HCT116 (cell line): Measurements from ENCODE around the gene TRIM9. TPM values are rescaled to one million over a fixed set of nuclear protein-coding genes. Genes with fewer than 3 reads are reported as not detected.
"Not testable (repeated sequence)": the region's sequence is repeated elsewhere in the genome, so short reads cannot be mapped to it uniquely, and the experiment has no call there.

ENCODE experiments used
- ATAC-seq: fragments of 200-7000 bp; cut with Tn5 transposase; 2 replicates; pipeline ENCODE4 v1.9.1; 2020; ENCODE audit warnings: mild to moderate bottlenecking, moderate library complexity
- BruUV-seq: library from RNA; stranded (reverse); fragments of 400-500 nt; replicated peaks from 2 replicates; lab custom pipeline; 2021; lab: Mats Ljungman, UMichigan
- CTCF ChIA-PET: fragments of 300-600 bp; sonication (Branson Sonifier 250); formaldehyde crosslinking; loops from one replicate; lab custom pipeline; 2021; ENCODE audit warnings: antibody characterized with exemption; lab: Charles Lee
- POLR2A ChIA-PET: fragments of 300-600, 350-600 bp; sonication (Branson Sonifier 250); formaldehyde crosslinking; loops from one replicate; lab custom pipeline; 2021; ENCODE audit warnings: antibody characterized with exemption; lab: Charles Lee
- RAD21 ChIA-PET, 2 experiments: fragments of 300-600 bp; sonication (Branson Sonifier 250); formaldehyde crosslinking; loops; one replicate each; lab custom pipeline; 2023; ENCODE audit warnings: low total read pairs in 2 of 2; ENCODE audit not compliant: uncharacterized antibody in 2 of 2, unreplicated experiment in 2 of 2, low non-redundant PET in 1 of 2; lab: Charles Lee
- DNase-seq: peaks from one replicate; pipeline ENCODE4 v3.0.0-alpha.2; 2010; ENCODE audit warnings: low read depth, low spot score
- H2AFZ ChIP-seq: fragments of 200-600 bp; shearing (Covaris generic), sonication (generic); 2 replicates; pipeline ENCODE4 v1.6.1; 2017; ENCODE audit warnings: low read depth, mixed run types, mixed read lengths, antibody characterized with exemption, low read length; ENCODE audit not compliant: poor library complexity, severe bottlenecking
- H3K27ac ChIP-seq: 2 replicates; pipeline ENCODE4 v1.5.1; 2012; ENCODE audit warnings: low read depth, low read length
- H3K27me3 ChIP-seq: fragments of 200-600 bp; sonication (generic); 2 replicates; pipeline ENCODE4 v1.6.1; 2016; ENCODE audit warnings: mixed run types, low read length, mixed read lengths; ENCODE audit not compliant: insufficient read depth
- H3K36me3 ChIP-seq, 2 experiments: fragments of 200-500 bp in 1 of 2; fragments of 200-600 bp in 1 of 2; sonication (Bioruptor generic) in 1 of 2; sonication (generic) in 1 of 2; 2 replicates each; pipeline versions ENCODE4 v1.5.1 to v1.6.1; 2014 to 2016; ENCODE audit warnings: low read length in 2 of 2, inconsistent platforms in 1 of 2, mixed read lengths in 1 of 2, mixed run types in 1 of 2; ENCODE audit not compliant: insufficient read depth in 2 of 2, control insufficient read depth in 1 of 2
- H3K4me1 ChIP-seq, 2 experiments: fragments of 200-600 bp in 1 of 2; sonication (generic) in 1 of 2; 2 replicates each; pipeline versions ENCODE4 v1.5.1 to v1.6.1; 2012 to 2017; ENCODE audit warnings: low read length in 2 of 2, inconsistent platforms in 1 of 2, mild to moderate bottlenecking in 1 of 2, mixed read lengths in 1 of 2, mixed run types in 1 of 2, moderate library complexity in 1 of 2; ENCODE audit not compliant: insufficient read depth in 2 of 2, control insufficient read depth in 1 of 2
- H3K4me2 ChIP-seq: fragments of 200-600 bp; sonication (generic); 2 replicates; pipeline ENCODE4 v1.6.1; 2017; ENCODE audit warnings: mixed run types, low read length, mixed read lengths
- H3K4me3 ChIP-seq, 2 experiments: fragments of 200-600 bp in 1 of 2; sonication (generic) in 1 of 2; replicated peaks in 1 of 2; 2 replicates each; pipeline ENCODE4 v1.5.1; 2011 to 2016; ENCODE audit warnings: low read length in 2 of 2, control low read depth in 1 of 2, low read depth in 1 of 2, mild to moderate bottlenecking in 1 of 2, mixed read lengths in 1 of 2, mixed run types in 1 of 2
- H3K79me2 ChIP-seq: fragments of 200-600 bp; sonication (generic); 2 replicates; pipeline ENCODE4 v1.6.1; 2017; ENCODE audit warnings: mild to moderate bottlenecking, mixed run types, low read length, moderate library complexity, mixed read lengths; ENCODE audit not compliant: insufficient read depth
- H3K9ac ChIP-seq: fragments of 200-600 bp; sonication (generic); 2 replicates; pipeline ENCODE4 v1.6.1; 2016; ENCODE audit warnings: low read length, mixed read lengths
- H3K9me2 ChIP-seq: fragments of 200-600 bp; sonication (generic), shearing (Covaris generic); 2 replicates; pipeline ENCODE4 v1.6.1; 2017; ENCODE audit warnings: mixed run types, mild to moderate bottlenecking, moderate library complexity; ENCODE audit not compliant: insufficient read depth
- H3K9me3 ChIP-seq, 2 experiments: fragments of 200-500 bp in 1 of 2; fragments of 200-600 bp in 1 of 2; sonication (Bioruptor generic) in 1 of 2; sonication (generic) in 1 of 2; 2 replicates each; pipeline ENCODE4 v1.6.1; 2014 to 2017; ENCODE audit warnings: low read length in 2 of 2, mixed read lengths in 2 of 2, inconsistent platforms in 1 of 2, low read depth in 1 of 2, mild to moderate bottlenecking in 1 of 2, mixed run types in 1 of 2, moderate library complexity in 1 of 2; ENCODE audit not compliant: control insufficient read depth in 1 of 2, insufficient read depth in 1 of 2
- H4K20me1 ChIP-seq: fragments of 200-600 bp; sonication (generic), shearing (Covaris generic); 2 replicates; pipeline ENCODE4 v1.6.1; 2017; ENCODE audit warnings: mixed run types, mild to moderate bottlenecking, moderate library complexity; ENCODE audit not compliant: insufficient read depth
- CBX3 ChIP-seq: IDR thresholded peaks from 2 replicates; pipeline ENCODE4 v1.6.1; 2012; ENCODE audit warnings: low read depth
- CEBPB ChIP-seq: IDR thresholded peaks from 2 replicates; pipeline ENCODE4 v1.6.1; 2012; ENCODE audit warnings: low read depth
- EGR1 ChIP-seq: IDR thresholded peaks from 2 replicates; pipeline ENCODE4 v1.6.1; 2012; ENCODE audit warnings: low read depth
- ELF1 ChIP-seq: IDR thresholded peaks from 2 replicates; pipeline ENCODE4 v1.6.1; 2012; ENCODE audit warnings: low read depth, borderline replicate concordance
- EZH2 ChIP-seq: fragments of 200-600 bp; sonication (generic); IDR thresholded peaks from 2 replicates; pipeline ENCODE4 v1.6.1; 2017; ENCODE audit warnings: antibody characterized with exemption, mixed run types
- EZH2phosphoT487 ChIP-seq: fragments of 200-600 bp; IDR thresholded peaks from 2 replicates; pipeline ENCODE4 v1.6.1; 2018; ENCODE audit warnings: antibody characterized with exemption, borderline replicate concordance
- FOSL1 ChIP-seq: IDR thresholded peaks from 2 replicates; pipeline ENCODE4 v1.6.1; 2012; ENCODE audit warnings: low read depth
- POLR2A ChIP-seq: IDR thresholded peaks from 2 replicates; pipeline ENCODE4 v1.7.0; 2011; ENCODE audit warnings: borderline replicate concordance; ENCODE audit not compliant: insufficient read depth, insufficient read length; ENCODE audit errors: extremely low read depth
- POLR2AphosphoS5 ChIP-seq: IDR thresholded peaks from 2 replicates; pipeline ENCODE4 v1.6.1; 2011; ENCODE audit warnings: mild to moderate bottlenecking, low read depth, low read length, moderate library complexity
- SIN3A ChIP-seq: IDR thresholded peaks from 2 replicates; pipeline ENCODE4 v1.6.1; 2012; ENCODE audit warnings: low read depth
- SRF ChIP-seq: IDR thresholded peaks from 2 replicates; pipeline ENCODE4 v1.6.1; 2012; ENCODE audit warnings: low read depth
- TCF7L2 ChIP-seq: IDR thresholded peaks from 2 replicates; pipeline ENCODE4 v1.7.0; 2011; ENCODE audit warnings: borderline replicate concordance, inconsistent platforms; ENCODE audit not compliant: insufficient read depth, insufficient read length; ENCODE audit errors: extremely low read depth
- intact Hi-C: fragments of 100-400 bp; cut with micrococcal nuclease; formaldehyde crosslinking; loops from 2 replicates; pipeline ENCODE4 v1.10.0; 2022
- total RNA-seq: library from RNA; stranded (reverse); gene quantifications from one replicate; pipeline ENCODE4 v1.2.1, GENCODE V29; 2021; ENCODE audit not compliant: unreplicated experiment
- TF ChIP-seq, protein P1 (sequence below), 3 experiments: fragments of 200-600 bp in 1 of 3; sonication (generic) in 1 of 3; IDR thresholded peaks in 2 of 3; conservative IDR thresholded peaks in 1 of 3; 2 replicates each; pipeline ENCODE4 v1.5.1; 2012 to 2017; ENCODE audit warnings: low read depth in 2 of 3, low read length in 2 of 3, antibody characterized with exemption in 1 of 3, borderline replicate concordance in 1 of 3, control low read depth in 1 of 3, mild to moderate bottlenecking in 1 of 3, mixed read lengths in 1 of 3, mixed run types in 1 of 3, moderate library complexity in 1 of 3; ENCODE audit not compliant: insufficient read depth in 1 of 3
- TF ChIP-seq, protein P2 (sequence below): IDR thresholded peaks from 2 replicates; pipeline ENCODE4 v1.6.1; 2012; ENCODE audit warnings: low read depth
- TF ChIP-seq, protein P3 (sequence below): IDR thresholded peaks from 2 replicates; pipeline ENCODE4 v1.6.1; 2012

The TRIM9 gene
- total RNA-seq, 1 experiment from 2014 or later, result 4.6 TPM

DNA sequence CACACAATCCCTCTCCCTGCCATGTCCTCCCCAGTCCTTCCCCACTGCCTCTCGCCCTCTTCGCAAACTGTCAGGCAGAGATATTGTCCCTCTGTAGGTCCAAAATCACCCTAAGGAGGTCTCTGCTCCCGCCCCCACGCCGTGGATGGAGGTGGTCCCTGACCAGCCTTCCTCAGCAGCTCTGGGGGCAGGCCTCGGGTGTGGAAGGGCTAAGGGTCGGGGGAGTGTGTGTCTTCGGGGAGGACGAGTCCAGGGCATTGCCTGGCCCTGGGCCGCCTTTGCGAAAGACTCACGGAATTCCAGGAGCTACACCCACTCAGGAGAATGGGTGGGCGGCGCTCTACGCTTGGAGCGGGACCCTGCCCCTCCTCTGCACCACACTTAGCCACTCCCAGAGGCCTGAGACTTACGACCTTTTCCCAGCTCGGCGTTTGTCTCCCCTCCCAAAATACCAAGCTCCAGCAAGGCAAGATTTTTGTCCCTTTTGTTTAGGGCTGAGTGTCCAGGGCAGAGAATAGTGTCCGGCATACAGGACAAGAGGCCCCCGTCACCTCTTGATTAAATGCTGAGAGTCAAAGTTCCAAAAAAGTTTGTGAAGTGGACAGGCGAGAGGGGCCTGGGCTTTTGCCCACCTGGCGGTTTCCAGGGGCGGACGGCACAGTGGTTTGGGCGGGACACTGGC lies 151.5 kb downstream of the TRIM9 start:
- Histone ChIP-seq H3K27me3 (no peaks in the 10 kb centered on the region), H3K4me3 (peak overlapping the region; percentile 77 to 95), H2AFZ (no peak overlapping the region), H3K9me2 (no peaks in the 10 kb centered on the region), H3K9me3 (no peaks in the 10 kb centered on the region), H3K27ac (peak overlapping the region; percentile 95), H3K4me2 (peak overlapping the region; percentile 87), H3K36me3 (peaks cover 6 to 15% of the 10 kb centered on the region in 2 experiments; a peak in 3 of 4 replicates), H4K20me1 (peaks cover 8% of the 10 kb centered on the region), H3K4me1 (peaks cover 3 to 12% of the 10 kb centered on the region in 2 experiments; a peak in 3 of 4 replicates), H3K79me2 (peaks cover 58% of the 10 kb centered on the region), H3K9ac (peak overlapping the region; percentile 97)
- ATAC-seq, result peak; percentile 70
- peak; percentile 31 for DNase-seq
- ChIA-PET RAD21 (interaction anchor here in 1 of 2 experiments (1.4 kb wide), 1 partner anchor 12 kb away, joined by 3 read pairs; no protein-coding TSS in a partner anchor), CTCF (interaction anchor here (2.1 kb wide), 1 partner anchor 11 kb away, joined by 10 read pairs; no protein-coding TSS in a partner anchor), POLR2A (interaction anchor here (0.6 to 2.6 kb wide), 4 partner anchors 10 to 260 kb away, joined by 3 to 11 read pairs (median 8); no protein-coding TSS in a partner anchor)
- TF ChIP-seq CBX3 (no peak), ELF1 (no peak), CEBPB (no peak), FOSL1 (no peak), EZH2 (no peak), EGR1 (peak; percentile 78), SIN3A (0 out of 2 replicates have a peak, but pooled peaks have one; percentile 16), SRF (no peak), POLR2A (no peak), POLR2AphosphoS5 (peak; percentile 72), TCF7L2 (no peak), EZH2phosphoT487 (no peak)
- TF ChIP-seq, protein P1, sequence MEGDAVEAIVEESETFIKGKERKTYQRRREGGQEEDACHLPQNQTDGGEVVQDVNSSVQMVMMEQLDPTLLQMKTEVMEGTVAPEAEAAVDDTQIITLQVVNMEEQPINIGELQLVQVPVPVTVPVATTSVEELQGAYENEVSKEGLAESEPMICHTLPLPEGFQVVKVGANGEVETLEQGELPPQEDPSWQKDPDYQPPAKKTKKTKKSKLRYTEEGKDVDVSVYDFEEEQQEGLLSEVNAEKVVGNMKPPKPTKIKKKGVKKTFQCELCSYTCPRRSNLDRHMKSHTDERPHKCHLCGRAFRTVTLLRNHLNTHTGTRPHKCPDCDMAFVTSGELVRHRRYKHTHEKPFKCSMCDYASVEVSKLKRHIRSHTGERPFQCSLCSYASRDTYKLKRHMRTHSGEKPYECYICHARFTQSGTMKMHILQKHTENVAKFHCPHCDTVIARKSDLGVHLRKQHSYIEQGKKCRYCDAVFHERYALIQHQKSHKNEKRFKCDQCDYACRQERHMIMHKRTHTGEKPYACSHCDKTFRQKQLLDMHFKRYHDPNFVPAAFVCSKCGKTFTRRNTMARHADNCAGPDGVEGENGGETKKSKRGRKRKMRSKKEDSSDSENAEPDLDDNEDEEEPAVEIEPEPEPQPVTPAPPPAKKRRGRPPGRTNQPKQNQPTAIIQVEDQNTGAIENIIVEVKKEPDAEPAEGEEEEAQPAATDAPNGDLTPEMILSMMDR (IDR thresholded peaks at IDR 0.05 in 2 of 3, conservative IDR thresholded peaks at IDR 0.05 in 1 of 3; ENCODE audit: borderline replicate concordance in 1 of 3, insufficient read depth in 1 of 3, low read depth in 2 of 3, low read length in 2 of 3), result no peak
- TF ChIP-seq, protein P2, sequence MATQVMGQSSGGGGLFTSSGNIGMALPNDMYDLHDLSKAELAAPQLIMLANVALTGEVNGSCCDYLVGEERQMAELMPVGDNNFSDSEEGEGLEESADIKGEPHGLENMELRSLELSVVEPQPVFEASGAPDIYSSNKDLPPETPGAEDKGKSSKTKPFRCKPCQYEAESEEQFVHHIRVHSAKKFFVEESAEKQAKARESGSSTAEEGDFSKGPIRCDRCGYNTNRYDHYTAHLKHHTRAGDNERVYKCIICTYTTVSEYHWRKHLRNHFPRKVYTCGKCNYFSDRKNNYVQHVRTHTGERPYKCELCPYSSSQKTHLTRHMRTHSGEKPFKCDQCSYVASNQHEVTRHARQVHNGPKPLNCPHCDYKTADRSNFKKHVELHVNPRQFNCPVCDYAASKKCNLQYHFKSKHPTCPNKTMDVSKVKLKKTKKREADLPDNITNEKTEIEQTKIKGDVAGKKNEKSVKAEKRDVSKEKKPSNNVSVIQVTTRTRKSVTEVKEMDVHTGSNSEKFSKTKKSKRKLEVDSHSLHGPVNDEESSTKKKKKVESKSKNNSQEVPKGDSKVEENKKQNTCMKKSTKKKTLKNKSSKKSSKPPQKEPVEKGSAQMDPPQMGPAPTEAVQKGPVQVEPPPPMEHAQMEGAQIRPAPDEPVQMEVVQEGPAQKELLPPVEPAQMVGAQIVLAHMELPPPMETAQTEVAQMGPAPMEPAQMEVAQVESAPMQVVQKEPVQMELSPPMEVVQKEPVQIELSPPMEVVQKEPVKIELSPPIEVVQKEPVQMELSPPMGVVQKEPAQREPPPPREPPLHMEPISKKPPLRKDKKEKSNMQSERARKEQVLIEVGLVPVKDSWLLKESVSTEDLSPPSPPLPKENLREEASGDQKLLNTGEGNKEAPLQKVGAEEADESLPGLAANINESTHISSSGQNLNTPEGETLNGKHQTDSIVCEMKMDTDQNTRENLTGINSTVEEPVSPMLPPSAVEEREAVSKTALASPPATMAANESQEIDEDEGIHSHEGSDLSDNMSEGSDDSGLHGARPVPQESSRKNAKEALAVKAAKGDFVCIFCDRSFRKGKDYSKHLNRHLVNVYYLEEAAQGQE, result no peak
- TF ChIP-seq, protein P3, sequence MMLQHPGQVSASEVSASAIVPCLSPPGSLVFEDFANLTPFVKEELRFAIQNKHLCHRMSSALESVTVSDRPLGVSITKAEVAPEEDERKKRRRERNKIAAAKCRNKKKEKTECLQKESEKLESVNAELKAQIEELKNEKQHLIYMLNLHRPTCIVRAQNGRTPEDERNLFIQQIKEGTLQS, result no peak
- BruUV-seq, result TSS peak; percentile 38
- intact Hi-C loops, result no loop called here

DNA sequence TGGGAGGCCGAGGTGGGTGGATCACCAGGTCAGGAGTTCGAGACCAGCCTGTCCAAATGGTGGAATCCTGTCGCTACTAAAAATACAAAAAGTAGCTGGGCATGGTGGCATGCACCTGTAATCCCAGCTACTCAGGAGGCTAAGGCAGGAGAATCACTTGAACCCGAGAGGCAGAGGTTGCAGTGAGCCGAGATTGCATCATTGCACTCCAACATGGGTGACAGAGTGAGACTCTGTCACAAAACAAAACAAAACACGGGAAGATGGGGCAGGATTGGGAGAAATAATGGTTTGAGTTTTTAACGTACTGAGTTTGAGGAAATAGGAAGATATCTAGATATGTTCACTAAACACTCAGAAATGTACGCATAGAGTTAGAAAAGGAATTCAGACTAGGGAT lies 153.3 kb downstream of the TRIM9 start:
- ATAC-seq, RAD21 ChIA-PET, H3K9me3 ChIP-seq, BruUV-seq, CTCF ChIA-PET, H3K4me2 ChIP-seq, intact Hi-C loops, H3K9ac ChIP-seq, H2AFZ ChIP-seq, H3K27me3 ChIP-seq, H3K4me3 ChIP-seq, H3K9me2 ChIP-seq, H3K27ac ChIP-seq, DNase-seq, POLR2A ChIA-PET, H4K20me1 ChIP-seq: not testable (repeated sequence)
- Histone ChIP-seq H3K36me3 (peaks cover 6 to 25% of the 10 kb centered on the region in 2 experiments; a peak in 3 of 4 replicates), H3K4me1 (peaks cover 3 to 12% of the 10 kb centered on the region in 2 experiments; a peak in 3 of 4 replicates), H3K79me2 (peaks cover 75% of the 10 kb centered on the region)
